ENCODE measurements around the gene SLC6A15. TPM values are rescaled to one million over a fixed set of nuclear protein-coding genes. Genes with fewer than 3 reads are reported as not detected.
A peak's percentile ranks its signal among the peaks of the same experiment; 100 is the strongest.

SLC6A15 gene
- total and polyA plus RNA-seq, 9 of the 15 experiments (the other 6 are each of a cell fraction or from before 2014, with no cell fraction given), result not detected

GRCh38 chr12:84816916-84817695, 95.5 kb downstream of the SLC6A15 start:
- intact Hi-C loops (cut with micrococcal nuclease) (no loop called here), in situ Hi-C loops (cut with MboI) (no loop called here)
- BruUV-seq (replicated peaks), result no TSS peak
- CTCF ChIA-PET (ENCODE audit: low intra/inter-chr PET ratio), result no interaction called here
- Histone ChIP-seq H3K9me3 (replicated peaks; ENCODE audit: control insufficient read depth, insufficient read depth, low read depth, low read length) (no peaks in the 10 kb centered on the region; the same call in 1 of the 2 replicates), H3K4me3 (no peak overlapping the region), H3K9me1 (ENCODE audit: control insufficient read depth, insufficient read depth, low read length) (no peaks in the 10 kb centered on the region), H3K36me3 (ENCODE audit: control insufficient read depth, insufficient read depth, low read length) (no peaks in the 10 kb centered on the region), H4K20me1 (replicated peaks; ENCODE audit: control insufficient read depth, insufficient read depth, low read length) (no peaks in the 10 kb centered on the region), H3K27ac (ENCODE audit: extremely low read depth, low read depth, low read length) (no peak overlapping the region), H2AFZ (ENCODE audit: low read depth, low read length) (no peak overlapping the region), H3K4me2 (ENCODE audit: insufficient read depth, low read length) (no peak overlapping the region), H3K4me1 (replicated peaks in 1 of 2; ENCODE audit: control insufficient read depth in 2 of 2, insufficient read depth in 2 of 2, low read length in 2 of 2) (no peaks in the 10 kb centered on the region), H3K9ac (ENCODE audit: insufficient read depth in 1 of 2, low read depth in 2 of 2, low read length in 2 of 2) (no peak overlapping the region), H3K27me3 (ENCODE audit: control insufficient read depth in 2 of 2, insufficient read depth in 2 of 2, low read length in 2 of 2) (no peaks in the 10 kb centered on the region), H3K79me2 (ENCODE audit: control insufficient read depth, insufficient read depth, low read length) (no peaks in the 10 kb centered on the region)
- 0% methylated on average over 3 of the region's 3 CpGs for WGBS (ENCODE audit: insufficient coverage, low coverage, missing lambda C conversion rate)
- POLR2A ChIA-PET, result no interaction called here
- DNase-seq (ENCODE audit: extremely low read depth in 1 of 4, low spot score in 3 of 4), result no peak
- ATAC-seq, result no peak
- TF ChIP-seq MAFG (tag; conservative IDR thresholded peaks at IDR 0.05) (0 out of 2 replicates have a peak, but pooled peaks have one; percentile 17), AFF1 (IDR thresholded peaks at IDR 0.05; ENCODE audit: low read depth in 1 of 2, partially characterized antibody in 2 of 2) (no peak), ZNF316 (IDR thresholded peaks at IDR 0.05) (peak; percentile 46; the same call in 1 of the 2 replicates), HNRNPH1 (optimal IDR thresholded peaks at IDR 0.05; ENCODE audit: low read depth, low read length) (no peak), ZSCAN32 (CRISPR knock-in tag; IDR thresholded peaks at IDR 0.05) (no peak)
- no peak for FAIRE-seq

Data from K562 (cell line).